Left cardiac atrium (tissue), 4 donors: Measurements from ENCODE around the gene PROB1. TPM values are rescaled to one million over a fixed set of nuclear protein-coding genes. Genes with fewer than 3 reads are reported as not detected.
A peak's percentile ranks its signal among the peaks of the same experiment; 100 is the strongest.
"Not testable (repeated sequence)": the region's sequence is repeated elsewhere in the genome, so short reads cannot be mapped to it uniquely, and the experiment has no call there.

Experiments used
- ATAC-seq, 2 donors: fragments of 200-7000 bp; cut with Tn5 transposase; one replicate each; pipeline ENCODE4 v1.9.1; 2020; ENCODE audit warnings: mild to moderate bottlenecking in 2 of 2, moderate library complexity in 2 of 2
- DNase-seq: peaks from one replicate; pipeline ENCODE4 v3.0.0-alpha.2; 2020
- intact Hi-C, 2 donors: fragments of 100-400 bp; cut with DNase I; formaldehyde crosslinking; loops; one replicate each; pipeline versions ENCODE4 v1.14.1 to v1.15.1; 2022 to 2023
- total RNA-seq, 2 donors: library from RNA; stranded (reverse); fragmentation: NEBNext Ultra II Directional; extraction: Animal tissue kit (Norgen Biotek cat#: 25700); gene quantifications; one replicate each; pipeline ENCODE4 v1.2.1, GENCODE V29; 2021
- donor health status: DM: no; HTN: yes; CAD: no.
- donor health status: DM: no; HTN: yes; CAD: no; lungs with severe emphysema.
- donor health status: DM: yes; HTN: yes; CAD: no.
- donor health status: Dilated cardiomyopathy.

PROB1 gene
- total RNA-seq, 2 donors from 2014 or later, result 21.7 to 27.9 TPM

DNA sequence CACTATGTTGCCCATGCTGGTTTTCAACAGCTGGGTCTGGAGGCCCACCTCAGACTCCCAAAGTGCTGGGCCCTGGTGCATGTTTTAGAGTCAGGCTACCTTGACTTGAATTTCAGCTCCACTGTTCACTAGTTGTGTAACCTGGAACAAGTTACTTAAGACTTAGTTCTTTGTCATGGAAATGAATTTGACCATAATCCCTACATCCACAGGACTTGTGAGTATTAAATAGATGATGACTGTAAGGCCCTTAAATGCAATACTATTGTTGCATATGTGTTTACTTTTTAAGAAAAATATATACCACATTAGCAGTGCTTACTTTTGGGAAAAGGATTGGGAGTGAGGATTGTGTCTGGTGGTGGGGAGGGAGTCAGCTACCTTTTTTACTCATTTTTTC, 36.8 kb downstream of the PROB1 start:
- ATAC-seq, result no peak
- intact Hi-C loops, result no loop called here

DNA sequence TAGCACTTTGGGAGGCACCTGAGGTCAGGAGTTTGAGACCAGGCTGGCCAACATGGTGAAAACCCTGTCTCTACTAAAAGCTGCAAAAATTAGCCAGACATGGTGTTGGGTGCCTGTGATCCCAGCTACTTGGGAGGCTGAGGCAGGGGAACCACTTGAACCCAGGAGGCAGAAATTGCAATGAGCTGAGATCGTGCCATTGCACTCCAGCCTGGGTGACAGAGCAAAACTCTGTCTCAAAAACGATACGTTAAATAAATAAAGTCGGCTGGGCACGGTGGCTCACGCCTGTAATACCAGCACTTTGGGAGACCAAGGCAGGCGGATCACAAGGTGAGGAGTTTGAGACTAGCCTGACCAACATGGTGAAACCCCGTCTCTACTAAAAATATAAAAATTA, 39.0 kb downstream of the PROB1 start:
- DNase-seq, intact Hi-C loops, ATAC-seq: not testable (repeated sequence)

More for the DNA sequence above, 36.8 kb downstream of the PROB1 start:
- DNase-seq, result no peak

DNA sequence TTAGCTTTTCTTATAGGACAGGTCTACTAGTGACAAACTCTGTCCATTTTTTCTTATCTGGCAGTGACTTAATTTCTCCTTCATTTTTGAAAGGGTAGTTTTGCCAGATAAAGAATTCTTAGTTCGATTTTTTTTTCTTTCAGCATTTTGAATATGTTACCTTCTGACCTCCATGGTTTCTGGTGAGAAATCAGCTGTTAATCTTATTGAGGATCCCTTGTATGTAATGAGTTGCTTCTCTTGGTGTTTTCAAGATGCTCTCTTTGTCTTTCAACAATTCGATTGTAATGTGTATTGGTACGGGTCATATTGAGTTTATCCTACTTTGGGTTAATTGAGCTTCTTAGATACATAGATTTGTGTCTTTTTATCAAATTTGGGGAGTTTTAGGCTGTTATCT, 40.7 kb downstream of the PROB1 start:
- DNase-seq (no peak), ATAC-seq (no peak)
- intact Hi-C loops, result no loop called here

DNA sequence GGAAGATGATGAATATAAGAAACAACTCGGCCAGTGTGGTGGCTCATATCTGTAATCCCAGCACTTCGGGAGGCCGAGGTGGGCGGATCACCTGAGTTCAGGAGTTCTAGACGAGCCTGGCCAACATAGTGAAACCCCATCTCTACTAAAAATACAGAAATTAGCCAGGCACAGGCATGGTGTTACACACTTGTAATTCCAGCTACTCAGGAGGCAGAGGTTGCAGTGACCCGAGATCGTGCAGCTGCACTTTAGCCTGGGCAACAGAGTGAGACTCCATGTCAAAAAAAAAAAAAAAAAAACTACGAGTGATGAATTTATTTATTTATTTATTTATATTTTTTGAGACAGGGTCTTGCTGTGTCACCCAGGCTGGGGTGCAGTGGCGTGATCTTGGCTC, 47.0 kb downstream of the PROB1 start:
- intact Hi-C loops, DNase-seq, ATAC-seq: not testable (repeated sequence)

DNA sequence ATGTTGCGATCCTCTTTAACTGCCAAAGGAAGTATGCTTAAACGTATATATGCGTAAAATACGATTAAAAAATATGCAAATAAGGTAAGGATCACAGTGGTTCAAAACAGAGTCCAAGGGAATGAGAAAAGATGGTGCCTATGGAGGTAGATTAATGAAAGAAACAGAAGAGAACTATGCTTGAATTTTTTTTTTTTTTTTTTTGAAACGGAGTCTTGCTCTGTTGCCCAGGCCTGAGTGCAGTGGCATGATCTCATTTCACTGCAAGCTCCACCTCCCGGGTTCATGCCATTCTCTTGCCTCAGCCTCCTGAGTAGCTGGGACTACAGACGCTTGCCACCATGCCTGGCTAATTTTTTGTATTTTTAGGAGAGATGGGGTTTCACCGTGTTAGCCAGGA, 49.5 kb downstream of the PROB1 start:
- ATAC-seq, DNase-seq, intact Hi-C loops: not testable (repeated sequence)

DNA sequence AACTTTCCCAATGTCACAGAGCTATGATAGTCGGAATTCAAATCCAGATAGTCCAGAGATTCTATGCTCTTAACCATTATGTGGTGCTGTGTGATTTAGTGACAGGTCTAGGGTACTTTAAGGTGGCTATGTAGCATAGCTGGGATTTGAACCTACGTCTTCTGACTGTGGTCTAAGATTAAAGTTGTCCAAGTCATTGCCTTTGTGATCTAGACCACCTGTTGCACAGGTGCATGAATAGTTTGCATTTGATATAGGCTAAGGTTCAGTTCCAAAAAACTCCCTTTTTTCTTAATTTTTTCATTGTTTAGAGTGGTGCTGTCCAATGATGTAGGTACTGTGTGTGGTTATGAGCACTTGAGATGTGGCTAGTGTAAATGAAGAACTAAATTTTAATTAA, 50.7 kb downstream of the PROB1 start:
- intact Hi-C loops, result no loop called here
- ATAC-seq, result no peak
- DNase-seq, result no peak

DNA sequence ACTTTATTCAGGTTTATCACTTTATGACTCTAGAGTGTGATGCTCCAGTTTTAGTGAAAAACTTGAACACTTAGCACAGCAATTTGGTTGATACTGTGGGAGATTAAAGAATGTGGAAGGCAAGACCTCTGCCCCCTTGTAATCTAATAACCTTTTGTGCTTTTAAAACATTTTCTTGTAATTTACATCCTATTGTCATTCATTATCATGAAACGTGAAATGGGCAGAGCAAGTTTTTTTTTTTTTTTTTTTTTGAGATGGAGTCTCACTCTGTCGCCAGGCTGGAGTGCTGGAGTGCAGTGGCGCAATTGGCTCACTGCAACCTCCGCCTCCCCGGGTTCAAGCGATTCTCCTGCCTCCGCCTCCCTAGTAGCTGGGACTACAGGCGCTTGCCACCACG, 51.4 kb downstream of the PROB1 start:
- no peak for ATAC-seq
- DNase-seq, result no peak
- intact Hi-C loops, result no loop called here

DNA sequence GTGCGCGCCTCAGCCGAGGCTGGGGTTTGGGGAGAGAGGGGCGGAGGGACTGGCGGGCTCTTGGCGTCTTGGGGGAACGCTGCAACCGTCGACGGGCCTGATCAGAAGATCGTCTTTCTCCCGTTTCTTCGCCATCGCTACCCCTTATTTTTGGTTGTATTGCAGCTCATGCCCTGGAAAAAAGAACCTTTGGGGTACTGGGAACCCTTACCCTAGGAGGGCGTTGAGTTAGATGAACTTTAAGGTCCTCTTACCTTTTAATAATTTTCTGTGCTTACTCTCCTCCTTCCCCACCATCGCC, 52.5 kb downstream of the PROB1 start:
- intact Hi-C loops, result no loop called here
- no peak for ATAC-seq
- DNase-seq, result no peak

DNA sequence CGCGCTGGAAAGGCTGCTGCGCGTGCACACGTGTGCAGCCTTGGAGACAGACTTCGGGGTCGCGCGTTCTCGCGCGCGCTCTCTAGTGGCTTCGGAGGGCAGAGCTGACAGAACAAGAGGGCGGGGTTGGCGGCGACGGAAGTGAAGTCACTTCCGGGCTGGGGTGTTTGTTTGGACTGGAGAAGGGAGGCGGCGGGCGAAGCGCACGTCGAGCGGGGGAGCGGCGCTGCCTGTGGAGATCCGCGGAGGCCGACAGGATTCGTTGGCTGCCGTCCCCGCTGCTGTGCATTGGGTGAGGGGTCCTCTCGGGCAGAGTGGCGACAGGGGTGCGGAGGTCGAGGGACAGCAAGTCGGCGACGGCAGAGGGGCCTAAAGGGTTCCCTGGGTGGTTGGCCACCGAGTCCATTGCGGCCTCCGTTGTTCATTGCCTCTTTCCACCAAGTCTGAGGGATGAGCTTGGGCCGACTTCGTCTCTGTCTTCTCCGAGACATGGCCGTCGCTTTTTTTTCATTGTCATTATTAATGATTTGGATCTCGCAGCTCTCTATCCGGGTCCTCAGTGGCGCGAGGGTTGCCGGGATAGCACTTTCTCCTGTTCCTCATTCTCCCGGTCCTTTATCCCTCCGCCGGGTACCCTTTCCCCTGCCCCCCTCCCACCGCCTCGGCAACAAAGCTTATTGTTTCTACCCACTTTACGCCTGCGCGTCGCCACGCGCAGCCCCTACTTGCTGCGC, 53.0 kb downstream of the PROB1 start, which contains the start of gene PAIP2:
TSS of gene PAIP2 (plus strand) at position 166 of the 734 bp plus-strand sequence. CDS start 21,931 bp downstream, outside the sequence.
- ATAC-seq (peak; percentile 97 to 98), DNase-seq (peak; percentile 98)
- intact Hi-C loops, result no loop called here

DNA sequence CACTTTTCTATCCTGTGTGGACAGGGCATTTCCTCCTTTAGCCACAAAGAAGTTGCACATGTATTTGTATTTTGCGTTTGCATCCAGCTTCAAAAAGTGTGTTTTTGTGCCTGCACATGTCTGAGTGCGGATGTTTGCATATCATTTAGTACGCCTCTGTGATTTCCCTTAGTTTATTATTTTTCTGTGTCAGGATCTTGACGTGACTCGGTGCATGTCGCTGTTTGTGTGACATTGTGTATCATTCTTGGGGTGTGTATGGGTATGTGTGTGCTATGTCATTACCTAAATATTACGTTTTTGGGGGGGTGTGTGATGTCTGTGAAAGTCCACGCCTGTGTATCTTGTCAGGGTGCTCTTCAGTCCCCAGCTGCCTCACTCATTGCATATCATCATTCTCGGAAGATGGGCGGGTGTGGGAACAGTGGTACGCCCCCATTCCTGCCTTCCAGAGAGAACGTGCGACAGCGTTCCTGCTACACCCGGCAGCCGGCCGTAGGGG, 53.7 kb downstream of the PROB1 start:
- intact Hi-C loops, result no loop called here
- DNase-seq, result no peak
- no peak for ATAC-seq

Other genes with a start within 250 kb of the PROB1 start
- gene SIL1, start 196.7 kb downstream of the PROB1 start, total RNA-seq, result 10 to 100 TPM; 41.4 to 42.5 TPM
- gene MATR3, start 101.4 kb downstream of the PROB1 start, total RNA-seq, result 100 to 1,000 TPM; 104 to 162 TPM
- gene PAIP2, start 53.2 kb downstream of the PROB1 start, total RNA-seq, result 100 to 1,000 TPM; 108 to 123 TPM
- gene SLC23A1, start 11.8 kb downstream of the PROB1 start, total RNA-seq, result not detected
- gene MZB1, start 5.2 kb downstream of the PROB1 start, total RNA-seq, result 1 to 10 TPM in 1 of 2 donors, under 1 TPM in 1; 0.55 to 1.2 TPM
- 1 to 10 TPM; 8.8 to 9.0 TPM for gene SPATA24, start 9.0 kb upstream of the PROB1 start, total RNA-seq
- gene DNAJC18, start 44.4 kb upstream of the PROB1 start, total RNA-seq, result 10 to 100 TPM; 14.8 to 15.2 TPM
- 10 to 100 TPM; 21.6 to 49.8 TPM for gene ECSCR, start 67.6 kb upstream of the PROB1 start, total RNA-seq
- not detected for gene SMIM33, start 75.9 kb upstream of the PROB1 start, total RNA-seq
- 10 to 100 TPM; 84.4 to 92.0 TPM for gene STING1, start 87.7 kb upstream of the PROB1 start, total RNA-seq
- 100 to 1,000 TPM in 1 of 2 donors, 10 to 100 TPM in 1; 91.3 to 133 TPM for gene UBE2D2, start 166.2 kb upstream of the PROB1 start, total RNA-seq